Naive thymus-derived CD8-positive, alpha-beta T cell (primary cell): ENCODE data around the gene LHB. TPM values are rescaled to one million over a fixed set of nuclear protein-coding genes. Genes with fewer than 3 reads are reported as not detected.

ENCODE experiments used
- ATAC-seq, 2 donors: fragments of 150-1000 bp; cut with Tn5 transposase in 1 of 2; sonication (Bioruptor Pico), chemical (Tn5 transposase) in 1 of 2; 1 replicate in 1 of 2; 2 replicates in 1 of 2; pipeline ENCODE4 v1.10.0; 2021; ENCODE audit warnings: mild to moderate bottlenecking in 2 of 2, moderate library complexity in 2 of 2
- POLR2A ChIA-PET: fragments of 350-600 bp; sonication (Branson Sonifier 250); formaldehyde crosslinking; loops from one replicate; lab custom pipeline; 2021; ENCODE audit warnings: antibody characterized with exemption; lab: Charles Lee
- DNase-seq, 10 donors: peaks; one replicate each; pipeline versions ENCODE4 v3.0.0 to v3.0.0-alpha.2; 2020 to 2022
- H3K27ac Mint-ChIP-seq, 10 donors: one replicate each; pipeline ENCODE4 v1.8.0; 2020 to 2022; ENCODE audit warnings: mild to moderate bottlenecking in 10 of 10, mixed read lengths in 10 of 10, moderate library complexity in 4 of 10, inconsistent platforms in 1 of 10
- H3K27me3 Mint-ChIP-seq, 5 donors: one replicate each; pipeline ENCODE4 v1.8.0; 2021 to 2022; ENCODE audit warnings: mixed read lengths in 5 of 5
- H3K36me3 Mint-ChIP-seq, 3 donors: one replicate each; pipeline ENCODE4 v1.8.0; 2020 to 2022; ENCODE audit warnings: mixed read lengths in 3 of 3, mild to moderate bottlenecking in 2 of 3, inconsistent platforms in 1 of 3
- H3K4me1 Mint-ChIP-seq, 4 donors: one replicate each; pipeline ENCODE4 v1.8.0; 2021 to 2022; ENCODE audit warnings: mixed read lengths in 4 of 4
- H3K4me3 Mint-ChIP-seq, 10 donors: one replicate each; pipeline ENCODE4 v1.8.0; 2020 to 2022; ENCODE audit warnings: mild to moderate bottlenecking in 10 of 10, mixed read lengths in 10 of 10, moderate library complexity in 6 of 10, inconsistent platforms in 1 of 10
- H3K9me3 Mint-ChIP-seq, 9 donors: one replicate each; pipeline ENCODE4 v1.8.0; 2020 to 2022; ENCODE audit warnings: mixed read lengths in 9 of 9, mild to moderate bottlenecking in 3 of 9, inconsistent platforms in 1 of 9, moderate library complexity in 1 of 9
- microRNA-seq: library from miRNA; unstranded; fragments of <30 nt; microRNA quantifications from one replicate; pipeline ENCODE4 v1.2.0, GENCODE V29; 2022; ENCODE audit warnings: borderline microRNAs expressed
- polyA plus RNA-seq, 3 donors: library from polyadenylated mRNA; unstranded; fragments of 300-500 nt; fragmentation: Illumina TruSeq; gene quantifications; one replicate each; pipeline ENCODE4 v1.2.3, GENCODE V29; 2021
- total RNA-seq, 8 experiments: library from RNA in 2 of 8; stranded (reverse) in 2 of 8; gene quantifications; one replicate each; pipeline ENCODE4 v1.2.3 and lab custom pipeline; 2021 to 2026

LHB gene
- total and polyA plus RNA-seq, 5 experiments from 2014 or later = not detected

DNA sequence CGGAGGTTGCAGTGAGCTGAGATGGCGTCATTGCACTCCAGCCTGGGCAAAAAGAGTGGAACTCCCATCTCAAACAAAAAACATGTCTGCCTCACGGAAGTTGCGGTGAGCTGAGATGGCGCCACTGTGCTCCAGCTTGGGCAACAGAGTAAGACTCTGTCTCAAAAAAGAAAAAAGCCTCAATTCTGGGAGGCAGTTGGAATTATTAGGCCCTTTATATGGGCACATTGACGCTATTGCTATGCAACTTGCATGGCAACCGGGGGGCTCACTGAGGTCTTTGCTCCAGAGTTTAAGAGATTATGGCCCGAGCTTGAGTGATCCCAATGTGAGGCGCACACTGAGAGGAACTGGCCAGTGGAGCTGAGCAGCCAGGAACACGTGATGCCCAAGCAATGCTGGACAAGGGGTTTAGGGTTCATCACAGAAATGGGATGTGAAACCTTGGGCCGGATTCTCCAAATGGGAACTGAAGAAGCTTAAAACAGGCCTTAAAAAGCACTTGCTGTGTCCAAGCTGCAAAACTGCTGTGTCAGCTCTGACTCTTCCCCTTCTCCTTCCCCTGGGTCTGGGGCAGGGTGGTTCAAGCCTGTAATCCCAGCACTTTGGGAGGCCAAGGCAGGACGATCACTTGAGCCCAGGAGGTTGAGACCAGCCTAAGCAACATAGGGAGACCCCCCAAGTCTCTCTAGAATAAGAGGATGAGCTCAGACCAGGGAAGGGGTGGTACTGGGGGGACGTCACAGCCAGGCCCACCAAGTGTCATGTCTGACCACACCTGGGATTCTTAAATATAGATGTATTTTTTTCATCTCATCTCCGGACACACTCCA is 49.3 kb downstream of the LHB start:
- POLR2A ChIA-PET = interaction anchor here (0.6 to 5.3 kb wide), 8 partner anchors 9 to 240 kb away, joined by 3 to 53 read pairs (median 6); partner anchors contain the start of genes GYS1, NUCB1, PPP1R15A and RUVBL2
- Mint-ChIP-seq H3K36me3 (peaks cover 0 to 39% (median 16%) of the 10 kb centered on the region in 3 donors), H3K27ac (peak overlapping the region in 5 of 10 donors; percentile 14 to 97 (median 29)), H3K27me3 (no peaks in the 10 kb centered on the region), H3K4me3 (peak overlapping the region in 6 of 10 donors; percentile 94 to 100 (median 98)), H3K4me1 (peaks cover 25 to 59% (median 53%) of the 10 kb centered on the region in 4 donors), H3K9me3 (no peaks in the 10 kb centered on the region)
- ATAC-seq (no peak), DNase-seq (no peak)

DNA sequence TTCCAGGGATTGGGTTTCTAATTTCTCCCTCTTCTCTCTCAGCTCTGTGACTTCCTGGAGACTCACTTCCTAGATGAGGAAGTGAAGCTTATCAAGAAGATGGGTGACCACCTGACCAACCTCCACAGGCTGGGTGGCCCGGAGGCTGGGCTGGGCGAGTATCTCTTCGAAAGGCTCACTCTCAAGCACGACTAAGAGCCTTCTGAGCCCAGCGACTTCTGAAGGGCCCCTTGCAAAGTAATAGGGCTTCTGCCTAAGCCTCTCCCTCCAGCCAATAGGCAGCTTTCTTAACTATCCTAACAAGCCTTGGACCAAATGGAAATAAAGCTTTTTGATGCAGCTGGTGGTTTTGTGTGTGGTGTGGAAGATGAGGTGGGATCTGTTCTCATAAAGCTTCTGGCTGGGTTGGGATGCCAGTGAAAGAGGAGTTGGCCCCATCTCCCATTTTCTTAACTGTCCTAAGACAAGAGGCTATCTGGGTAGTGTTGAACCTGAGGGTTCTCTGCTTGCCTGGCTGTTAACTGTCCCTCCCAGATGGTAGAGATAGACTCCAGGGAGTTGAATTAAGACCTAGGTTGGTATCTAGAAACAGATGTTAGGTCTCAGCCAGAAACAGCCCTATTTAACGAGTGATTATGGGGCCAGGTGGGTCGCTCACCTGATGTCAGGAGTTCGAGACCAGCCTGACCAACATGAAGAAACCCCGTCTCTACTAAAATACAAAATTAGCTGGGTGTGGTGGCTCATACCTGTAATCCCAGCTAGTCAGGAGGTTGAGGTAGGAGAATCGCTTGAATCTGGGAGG is 50.1 kb downstream of the LHB start:
- POLR2A ChIA-PET = interaction anchor here (0.6 to 5.3 kb wide), 13 partner anchors 10 to 348 kb away, joined by 3 to 53 read pairs (median 6); partner anchors contain the start of genes BAX, GYS1, NUCB1 and PPP1R15A
- no peak for ATAC-seq
- H3K27me3 Mint-ChIP-seq = no peaks in the 10 kb centered on the region

More for the DNA sequence above, 50.1 kb downstream of the LHB start:
- Mint-ChIP-seq H3K9me3 (no peaks in the 10 kb centered on the region), H3K36me3 (peaks cover 0 to 38% (median 16%) of the 10 kb centered on the region in 3 donors), H3K27ac (peak overlapping the region; percentile 57 to 99 (median 98)), H3K4me1 (peaks cover 30 to 67% (median 61%) of the 10 kb centered on the region in 4 donors), H3K4me3 (peak overlapping the region; percentile 94 to 100 (median 99))
- DNase-seq = no peak

Small RNAs within 50 kb of the gene (microRNA-seq; reads per million reads assigned to microRNA genes)
- gene MIR6798 = not detected

Other genes with a start within 250 kb of the LHB start
- gene BCAT2, start 206.1 kb downstream of the LHB start, total RNA-seq = 10 to 100 TPM; 24.3 to 27.2 TPM
- 10 to 100 TPM; 18.9 to 26.0 (median 21.9) TPM for gene BCAT2, start 206.1 kb downstream of the LHB start, polyA plus RNA-seq
- gene HSD17B14, start 180.6 kb downstream of the LHB start, total RNA-seq = 1 to 10 TPM in 1 of 2 experiments, under 1 TPM in 1; 0.62 to 1.1 TPM
- gene HSD17B14, start 180.6 kb downstream of the LHB start, polyA plus RNA-seq = 1 to 10 TPM in 1 of 3 donors, under 1 TPM in 1, not detected in 1; 0.83 to 1.7 TPM
- 1 to 10 TPM; 4.1 to 6.6 TPM for gene PLEKHA4, start 148.5 kb downstream of the LHB start, total RNA-seq
- gene PLEKHA4, start 148.5 kb downstream of the LHB start, polyA plus RNA-seq = 1 to 10 TPM; 7.4 to 8.5 (median 8.1) TPM
- 10 to 100 TPM; 56.9 to 59.9 TPM for gene PPP1R15A, start 144.7 kb downstream of the LHB start, total RNA-seq
- 10 to 100 TPM; 17.2 to 47.3 (median 43.1) TPM for gene PPP1R15A, start 144.7 kb downstream of the LHB start, polyA plus RNA-seq
- gene TULP2, start 118.3 kb downstream of the LHB start, total RNA-seq = not detected
- under 1 TPM in 1 of 3 donors, not detected in 2; 0.08 TPM for gene TULP2, start 118.3 kb downstream of the LHB start, polyA plus RNA-seq
- gene NUCB1, start 116.8 kb downstream of the LHB start, total RNA-seq = 100 to 1,000 TPM; 106 to 113 TPM
- gene NUCB1, start 116.8 kb downstream of the LHB start, polyA plus RNA-seq = 100 to 1,000 TPM in 1 of 3 donors, 10 to 100 TPM in 2; 48.6 to 119 (median 82.5) TPM
- 1 to 10 TPM; 1.8 to 2.3 TPM for gene DHDH, start 83.4 kb downstream of the LHB start, total RNA-seq
- 1 to 10 TPM in 2 of 3 donors, under 1 TPM in 1; 0.67 to 2.4 (median 2.0) TPM for gene DHDH, start 83.4 kb downstream of the LHB start, polyA plus RNA-seq
- 100 to 1,000 TPM; 170 to 181 TPM for gene BAX, start 62.2 kb downstream of the LHB start, total RNA-seq
- 10 to 100 TPM; 58.5 to 97.1 (median 83.1) TPM for gene BAX, start 62.2 kb downstream of the LHB start, polyA plus RNA-seq
- gene FTL, start 51.8 kb downstream of the LHB start, total RNA-seq = 1,000 to 10,000 TPM; 1,370 to 1,435 TPM
- 1,000 to 10,000 TPM; 4,833 to 4,899 (median 4,886) TPM for gene FTL, start 51.8 kb downstream of the LHB start, polyA plus RNA-seq
- gene GYS1, start 23.8 kb downstream of the LHB start, total RNA-seq = 10 to 100 TPM; 45.9 to 47.9 TPM
- gene GYS1, start 23.8 kb downstream of the LHB start, polyA plus RNA-seq = 10 to 100 TPM; 17.9 to 31.0 (median 22.3) TPM
- 10 to 100 TPM; 30.4 to 32.0 TPM for gene RUVBL2, start 23.2 kb downstream of the LHB start, total RNA-seq
- gene RUVBL2, start 23.2 kb downstream of the LHB start, polyA plus RNA-seq = 10 to 100 TPM; 47.5 to 66.1 (median 62.0) TPM
- not detected for gene CGB3, start 7.2 kb upstream of the LHB start, total RNA-seq
- not detected for gene CGB3, start 7.2 kb upstream of the LHB start, polyA plus RNA-seq
- gene CGB2, start 14.8 kb upstream of the LHB start, total RNA-seq = not detected
- gene CGB2, start 14.8 kb upstream of the LHB start, polyA plus RNA-seq = not detected
- gene CGB1, start 19.8 kb upstream of the LHB start, total RNA-seq = not detected
- gene CGB1, start 19.8 kb upstream of the LHB start, polyA plus RNA-seq = not detected
- not detected for gene CGB5, start 26.8 kb upstream of the LHB start, total RNA-seq
- gene CGB5, start 26.8 kb upstream of the LHB start, polyA plus RNA-seq = not detected
- not detected for gene CGB8, start 32.0 kb upstream of the LHB start, total RNA-seq
- not detected for gene CGB8, start 32.0 kb upstream of the LHB start, polyA plus RNA-seq
- not detected for gene CGB7, start 40.7 kb upstream of the LHB start, total RNA-seq
- gene CGB7, start 40.7 kb upstream of the LHB start, polyA plus RNA-seq = not detected
- not detected for gene NTF4, start 47.7 kb upstream of the LHB start, total RNA-seq
- gene NTF4, start 47.7 kb upstream of the LHB start, polyA plus RNA-seq = not detected
- not detected for gene KCNA7, start 55.6 kb upstream of the LHB start, total RNA-seq
- not detected for gene KCNA7, start 55.6 kb upstream of the LHB start, polyA plus RNA-seq
- gene SNRNP70, start 68.4 kb upstream of the LHB start, total RNA-seq = 100 to 1,000 TPM; 706 to 741 TPM
- gene SNRNP70, start 68.4 kb upstream of the LHB start, polyA plus RNA-seq = 10 to 100 TPM; 42.3 to 63.4 (median 50.2) TPM
- 10 to 100 TPM; 15.7 to 16.2 TPM for gene LIN7B, start 97.3 kb upstream of the LHB start, total RNA-seq
- 1 to 10 TPM; 5.5 to 9.2 (median 5.6) TPM for gene LIN7B, start 97.3 kb upstream of the LHB start, polyA plus RNA-seq
- gene C19orf73, start 102.1 kb upstream of the LHB start, total RNA-seq = 1 to 10 TPM; 1.6 TPM
- 1 to 10 TPM; 3.0 to 7.0 (median 5.7) TPM for gene C19orf73, start 102.1 kb upstream of the LHB start, polyA plus RNA-seq
- gene PPFIA3, start 102.5 kb upstream of the LHB start, total RNA-seq = 1 to 10 TPM; 3.6 to 4.7 TPM
- gene PPFIA3, start 102.5 kb upstream of the LHB start, polyA plus RNA-seq = under 1 TPM in 2 of 3 donors, not detected in 1; 0.20 to 0.58 TPM
- gene HRC, start 138.3 kb upstream of the LHB start, total RNA-seq = not detected
- gene HRC, start 138.3 kb upstream of the LHB start, polyA plus RNA-seq = not detected
- not detected for gene TRPM4, start 140.7 kb upstream of the LHB start, total RNA-seq
- not detected for gene TRPM4, start 140.7 kb upstream of the LHB start, polyA plus RNA-seq